Panc1 (cell line): ENCODE data around the gene SLC35F5.

Experiments used
- CTCF ChIP-seq: fragments of 450-650 bp; IDR thresholded peaks from 2 replicates; pipeline ENCODE4 v1.5.1; 2017; ENCODE audit warnings: mild to moderate bottlenecking
- POLR2AphosphoS5 ChIP-seq: IDR thresholded peaks from 2 replicates; pipeline ENCODE4 v1.6.1; 2012; ENCODE audit warnings: mild to moderate bottlenecking, low read depth, low read length, moderate library complexity
- REST ChIP-seq, 2 experiments: IDR thresholded peaks; 2 replicates each; pipeline ENCODE4 v1.6.1; 2011 to 2012; ENCODE audit warnings: low read depth in 2 of 2, control low read depth in 1 of 2, low read length in 1 of 2, mild to moderate bottlenecking in 1 of 2, moderate library complexity in 1 of 2; ENCODE audit not compliant: insufficient read depth in 1 of 2
- SIN3A ChIP-seq: IDR thresholded peaks from 2 replicates; pipeline ENCODE4 v1.6.1; 2012; ENCODE audit warnings: low read depth, mild to moderate bottlenecking, low read length, moderate library complexity, borderline replicate concordance; ENCODE audit not compliant: insufficient read depth
- TCF7L2 ChIP-seq: IDR thresholded peaks from 2 replicates; pipeline ENCODE4 v1.6.1; 2011; ENCODE audit warnings: mild to moderate bottlenecking, low read depth, low read length, inconsistent platforms

GRCh38 chr2:113791697-113792590, 35.5 kb upstream of the SLC35F5 start:
- TF ChIP-seq CTCF (no peak), POLR2AphosphoS5 (no peak), TCF7L2 (no peak), SIN3A (no peak), REST (IDR thresholded peaks at IDR 0.05; ENCODE audit: insufficient read depth in 1 of 2, low read depth in 2 of 2, low read length in 1 of 2) (no peak)
